Loucy (cell line): Measurements from ENCODE around the gene RUNX1.

ENCODE experiments used
- H2AFZ ChIP-seq: fragments of 200-600 bp; sonication (generic); 2 replicates; pipeline ENCODE4 v1.6.0; 2016; ENCODE audit warnings: antibody characterized with exemption, mild to moderate bottlenecking, low read length, moderate library complexity
- H3F3A ChIP-seq: fragments of 200-600 bp; 2 replicates; pipeline ENCODE4 v1.6.0; 2016; ENCODE audit warnings: antibody characterized with exemption, low read depth, mild to moderate bottlenecking
- H3K27me3 ChIP-seq: fragments of 200-600 bp; sonication (generic); 2 replicates; pipeline ENCODE4 v1.6.1; 2014; ENCODE audit warnings: low read length, mild to moderate bottlenecking; ENCODE audit not compliant: insufficient read depth, poor library complexity, severe bottlenecking
- H3K36me3 ChIP-seq: fragments of 200-600 bp; sonication (generic); 2 replicates; pipeline ENCODE4 v1.6.1; 2016; ENCODE audit warnings: low read length; ENCODE audit not compliant: insufficient read depth
- H3K4me1 ChIP-seq: fragments of 200-600 bp; sonication (generic); 2 replicates; pipeline ENCODE4 v1.5.1; 2014; ENCODE audit warnings: low read length, mild to moderate bottlenecking; ENCODE audit not compliant: insufficient read depth, poor library complexity, severe bottlenecking
- H3K4me2 ChIP-seq: fragments of 200-600 bp; sonication (generic); 2 replicates; pipeline ENCODE4 v1.6.0; 2014; ENCODE audit warnings: antibody characterized with exemption, low read length, low read depth, mild to moderate bottlenecking; ENCODE audit not compliant: poor library complexity, severe bottlenecking
- H3K4me3 ChIP-seq: fragments of 200-600 bp; sonication (generic); 2 replicates; pipeline ENCODE4 v1.5.1; 2014; ENCODE audit warnings: low read length, mild to moderate bottlenecking, mixed read lengths; ENCODE audit not compliant: poor library complexity, severe bottlenecking
- H3K79me2 ChIP-seq: fragments of 200-600 bp; sonication (generic); 2 replicates; pipeline ENCODE4 v1.6.1; 2014; ENCODE audit warnings: low read length; ENCODE audit not compliant: insufficient read depth
- H3K9ac ChIP-seq: fragments of 200-600 bp; sonication (generic); 2 replicates; pipeline ENCODE4 v1.6.0; 2014; ENCODE audit warnings: mild to moderate bottlenecking, low read depth, low read length, moderate library complexity; ENCODE audit not compliant: poor library complexity, severe bottlenecking
- H3K9me2 ChIP-seq: fragments of 200-600 bp; sonication (generic); replicated peaks from 2 replicates; pipeline ENCODE4 v1.6.1; 2016; ENCODE audit warnings: low read depth, low read length, mixed read lengths
- H3K9me3 ChIP-seq: fragments of 200-600 bp; sonication (generic); 2 replicates; pipeline ENCODE4 v1.6.1; 2014; ENCODE audit warnings: mild to moderate bottlenecking, antibody characterized with exemption, low read length, low read depth; ENCODE audit not compliant: insufficient read depth
- H4K20me1 ChIP-seq: fragments of 200-600 bp; sonication (generic); 2 replicates; pipeline ENCODE4 v1.6.0; 2014; ENCODE audit warnings: antibody characterized with exemption, low read length, mild to moderate bottlenecking; ENCODE audit not compliant: insufficient read depth, poor library complexity, severe bottlenecking
- EZH2phosphoT487 ChIP-seq: fragments of 200-600 bp; IDR thresholded peaks from 2 replicates; pipeline ENCODE4 v1.6.1; 2018; ENCODE audit warnings: antibody characterized with exemption, mild to moderate bottlenecking, moderate library complexity, borderline replicate concordance
- TF ChIP-seq, protein P1 (sequence below): fragments of 200-600 bp; sonication (generic); conservative IDR thresholded peaks from 2 replicates; pipeline ENCODE4 v1.5.1; 2014; ENCODE audit warnings: mild to moderate bottlenecking, antibody characterized with exemption, low read length

Gene RUNX1

DNA sequence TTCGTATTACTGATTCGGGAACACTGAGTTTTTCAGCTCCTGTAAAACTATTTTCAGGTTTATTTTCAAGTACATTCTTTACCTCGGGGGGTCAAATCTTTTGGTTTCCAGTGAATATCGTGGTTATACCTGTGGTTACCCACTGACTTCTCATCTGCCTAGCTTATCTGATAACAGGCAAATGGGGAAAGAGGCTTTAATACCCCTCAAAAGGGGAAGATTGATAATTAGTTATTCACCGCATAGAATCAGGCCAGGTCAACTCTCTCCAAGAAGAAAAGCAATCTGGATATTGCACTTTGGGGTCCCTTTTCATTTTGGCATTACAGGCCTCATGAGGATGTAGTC lies 23.0 kb downstream of the RUNX1 start:
- peaks cover 83% of the 10 kb centered on the region for H3K4me1 ChIP-seq
- H3K9ac ChIP-seq: peak overlapping the region; percentile 96
- H3K4me2 ChIP-seq: peak overlapping the region; percentile 95
- H3K9me3 ChIP-seq: no peaks in the 10 kb centered on the region
- H3K9me2 ChIP-seq: no peaks in the 10 kb centered on the region
- peaks cover 30% of the 10 kb centered on the region for H3F3A ChIP-seq
- H3K4me3 ChIP-seq: peak overlapping the region; percentile 72
- peaks cover 47% of the 10 kb centered on the region; the same call in 1 of the 2 replicates for H3K36me3 ChIP-seq
- H3K79me2 ChIP-seq: peaks cover 87% of the 10 kb centered on the region
- H3K27me3 ChIP-seq: no peaks in the 10 kb centered on the region
- no peak for TF ChIP-seq EZH2phosphoT487
- TF ChIP-seq, protein P1, sequence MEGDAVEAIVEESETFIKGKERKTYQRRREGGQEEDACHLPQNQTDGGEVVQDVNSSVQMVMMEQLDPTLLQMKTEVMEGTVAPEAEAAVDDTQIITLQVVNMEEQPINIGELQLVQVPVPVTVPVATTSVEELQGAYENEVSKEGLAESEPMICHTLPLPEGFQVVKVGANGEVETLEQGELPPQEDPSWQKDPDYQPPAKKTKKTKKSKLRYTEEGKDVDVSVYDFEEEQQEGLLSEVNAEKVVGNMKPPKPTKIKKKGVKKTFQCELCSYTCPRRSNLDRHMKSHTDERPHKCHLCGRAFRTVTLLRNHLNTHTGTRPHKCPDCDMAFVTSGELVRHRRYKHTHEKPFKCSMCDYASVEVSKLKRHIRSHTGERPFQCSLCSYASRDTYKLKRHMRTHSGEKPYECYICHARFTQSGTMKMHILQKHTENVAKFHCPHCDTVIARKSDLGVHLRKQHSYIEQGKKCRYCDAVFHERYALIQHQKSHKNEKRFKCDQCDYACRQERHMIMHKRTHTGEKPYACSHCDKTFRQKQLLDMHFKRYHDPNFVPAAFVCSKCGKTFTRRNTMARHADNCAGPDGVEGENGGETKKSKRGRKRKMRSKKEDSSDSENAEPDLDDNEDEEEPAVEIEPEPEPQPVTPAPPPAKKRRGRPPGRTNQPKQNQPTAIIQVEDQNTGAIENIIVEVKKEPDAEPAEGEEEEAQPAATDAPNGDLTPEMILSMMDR: no peak
- H4K20me1 ChIP-seq: peaks cover 7% of the 10 kb centered on the region
- no peak overlapping the region for H2AFZ ChIP-seq

DNA sequence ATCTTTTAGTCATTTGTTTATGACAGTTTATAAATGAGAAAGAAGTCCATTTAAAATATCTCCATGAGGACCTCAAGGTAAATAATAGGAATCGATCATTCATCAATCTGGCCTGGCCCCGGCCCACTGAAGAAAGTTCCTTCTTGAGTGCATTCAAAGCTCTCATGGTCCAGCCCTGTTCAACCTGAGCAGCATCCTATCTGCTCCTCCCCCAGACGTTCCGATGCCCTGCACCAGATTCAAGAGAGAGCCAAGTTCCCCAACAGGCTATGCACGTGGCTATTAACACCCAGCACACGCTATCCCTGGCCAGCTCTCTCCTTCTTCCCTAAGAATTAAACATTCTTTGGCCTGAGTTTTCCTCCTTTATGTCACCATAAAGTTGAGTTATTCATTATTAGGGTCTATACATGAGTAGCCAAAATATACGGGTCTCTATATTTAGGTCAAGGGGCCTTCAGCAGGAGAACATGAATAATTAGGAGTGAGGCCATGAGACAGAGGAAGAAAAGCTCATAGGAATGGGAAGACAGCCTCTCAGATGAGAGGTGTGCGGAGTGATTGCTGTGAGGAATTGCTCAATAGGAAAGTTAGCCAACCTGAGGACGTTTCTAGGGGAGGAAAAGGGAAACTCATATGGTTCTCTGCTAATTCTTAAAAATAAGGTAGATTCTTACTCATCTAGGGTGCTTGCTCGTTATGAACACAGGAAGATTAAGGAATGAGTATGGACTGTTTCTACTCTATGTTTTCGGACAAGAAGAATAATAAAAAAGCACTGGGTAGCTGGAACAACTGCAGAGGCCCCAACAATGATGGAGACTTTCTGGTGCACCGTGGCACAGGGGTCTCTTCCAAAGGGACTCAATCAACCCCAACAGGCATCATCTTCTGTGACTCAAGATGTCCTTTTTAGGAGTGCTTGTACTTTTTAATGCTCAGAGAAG lies 23.6 kb downstream of the RUNX1 start:
- Histone ChIP-seq H2AFZ (no peak overlapping the region), H3K4me1 (peaks cover 87% of the 10 kb centered on the region), H3K36me3 (peaks cover 48% of the 10 kb centered on the region; the same call in 1 of the 2 replicates), H4K20me1 (peaks cover 11% of the 10 kb centered on the region), H3K4me2 (peak overlapping the region; percentile 95), H3F3A (peaks cover 30% of the 10 kb centered on the region), H3K79me2 (peaks cover 87% of the 10 kb centered on the region), H3K27me3 (no peaks in the 10 kb centered on the region), H3K4me3 (peak overlapping the region; percentile 72), H3K9me3 (no peaks in the 10 kb centered on the region), H3K9me2 (no peaks in the 10 kb centered on the region), H3K9ac (peak overlapping the region; percentile 96)
- TF ChIP-seq EZH2phosphoT487: no peak
- TF ChIP-seq, protein P1: no peak

DNA sequence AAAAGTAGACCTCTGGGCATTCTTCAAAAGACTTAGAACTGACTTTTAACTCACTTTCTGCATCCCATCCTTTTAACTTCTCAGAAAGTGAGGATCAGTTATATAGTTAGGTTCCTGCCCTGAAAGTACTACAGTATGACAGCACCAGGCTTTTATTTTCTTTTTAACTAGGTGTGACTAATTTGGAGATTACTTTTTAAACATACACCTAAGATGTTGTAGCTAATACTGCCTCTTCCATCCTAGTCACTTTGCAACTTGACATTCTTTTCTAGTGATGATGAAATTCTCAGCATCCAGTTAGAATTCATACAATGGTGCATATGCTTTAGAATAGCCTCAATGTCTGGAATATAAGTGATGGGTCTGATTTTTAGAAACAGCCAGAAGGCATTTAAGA lies 24.6 kb downstream of the RUNX1 start:
- Histone ChIP-seq H3K79me2 (peaks cover 87% of the 10 kb centered on the region), H3K9me2 (no peaks in the 10 kb centered on the region), H3K4me2 (peak overlapping the region; percentile 95), H3K9me3 (no peaks in the 10 kb centered on the region), H2AFZ (no peak overlapping the region), H3F3A (peaks cover 30% of the 10 kb centered on the region), H3K4me3 (peak overlapping the region; percentile 72), H4K20me1 (peaks cover 17% of the 10 kb centered on the region), H3K36me3 (peaks cover 49% of the 10 kb centered on the region; the same call in 1 of the 2 replicates), H3K27me3 (no peaks in the 10 kb centered on the region), H3K9ac (peak overlapping the region; percentile 96), H3K4me1 (peaks cover 87% of the 10 kb centered on the region)
- TF ChIP-seq, protein P1: no peak
- no peak for TF ChIP-seq EZH2phosphoT487
